Hypothalamus (tissue), 51 donors: ENCODE results near the gene OPTN.

ENCODE experiments used
- DNase-seq, 51 donors: peaks; one replicate each; lab custom pipeline; 2025; lab: John Stamatoyannopoulos, UW

OPTN gene

GRCh38 chr10:13168781-13169180 is 68.8 kb downstream of the OPTN start:
- no peak for DNase-seq

DNA sequence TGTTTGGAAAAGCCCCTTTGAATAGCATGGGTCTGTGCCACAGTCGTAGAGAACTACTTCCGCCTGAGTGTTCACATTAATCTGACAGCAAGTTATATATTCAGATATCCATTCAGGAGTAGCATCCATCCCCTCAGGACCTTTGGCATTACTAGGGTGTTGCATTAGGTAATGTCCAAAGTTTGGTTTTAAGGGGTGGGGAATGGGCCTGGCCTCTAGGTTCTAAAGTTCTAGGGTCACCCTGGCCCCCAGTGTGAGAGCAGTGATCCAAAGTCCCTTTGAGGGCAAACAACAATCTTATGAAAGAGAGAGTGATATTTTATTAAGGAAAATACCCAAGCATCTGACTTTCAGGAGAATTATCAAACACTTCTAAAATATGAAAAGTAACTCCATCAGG is 73.7 kb downstream of the OPTN start:
- DNase-seq = no peak

GRCh38 chr10:13180788-13181187 is 80.8 kb downstream of the OPTN start:
- DNase-seq = no peak

GRCh38 chr10:13182424-13182823 is 82.5 kb downstream of the OPTN start:
- DNase-seq = no peak

GRCh38 chr10:13183625-13184024 is 83.7 kb downstream of the OPTN start:
- no peak for DNase-seq

- DNase-seq = no peak
Measured at GRCh38 chr10:13184276-13184675, 84.3 kb downstream of the OPTN start.

DNA sequence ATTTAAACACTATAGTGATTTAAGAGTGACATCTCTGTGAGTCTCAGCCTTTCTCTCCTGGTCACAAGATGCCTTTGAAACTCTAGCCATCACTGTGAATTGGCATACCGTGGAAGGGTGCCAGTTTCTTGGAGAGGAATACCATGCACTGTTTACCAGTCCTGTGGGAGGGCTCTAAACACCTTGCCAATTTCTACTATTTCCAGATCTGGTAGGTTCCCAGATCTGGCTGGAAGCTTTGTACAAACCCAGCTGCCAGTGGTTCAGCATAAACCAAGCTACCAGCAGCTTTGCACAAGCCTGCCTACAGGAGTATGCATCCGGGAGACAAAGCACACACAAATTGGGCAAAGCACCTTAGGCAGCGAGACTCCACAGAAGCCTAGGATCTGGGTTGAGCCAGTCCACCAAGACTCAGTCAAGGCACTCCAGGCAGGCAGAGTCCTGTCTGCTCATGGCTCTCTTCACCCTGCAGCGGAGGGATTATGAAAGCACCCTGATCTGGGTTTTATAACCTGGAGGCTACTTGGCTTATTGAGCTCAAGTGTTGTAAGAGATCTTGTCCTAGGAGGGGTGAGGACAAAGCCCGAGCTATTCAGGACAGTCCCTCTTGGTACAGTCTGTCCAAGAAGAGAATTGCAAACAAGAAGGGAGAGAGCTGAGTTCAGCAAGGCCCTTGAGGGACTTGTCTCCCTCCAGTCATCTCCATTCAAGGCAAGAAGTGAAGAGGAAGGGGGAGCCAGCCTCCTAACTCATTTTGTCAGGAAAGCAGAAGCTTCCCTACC is 85.0 kb downstream of the OPTN start:
- DNase-seq = no peak

GRCh38 chr10:13187135-13187534 is 87.2 kb downstream of the OPTN start:
- DNase-seq = no peak
